HepG2 (cell line): ENCODE data around the gene PRR29. TPM values are rescaled to one million over a fixed set of nuclear protein-coding genes. Genes with fewer than 3 reads are reported as not detected.

Experiments used
- FLYWCH1 ChIP-seq: sonication (generic); formaldehyde crosslinking; IDR thresholded peaks from 2 replicates; pipeline ENCODE4 v1.8.1; 2023; ENCODE audit warnings: mild to moderate bottlenecking, missing genetic modification reagents
- HNRNPK ChIP-seq: fragments of 200-400 bp; formaldehyde crosslinking; IDR thresholded peaks from 2 replicates; pipeline ENCODE4 v1.6.1; 2018; ENCODE audit warnings: low read length, low read depth, moderate library complexity, mild to moderate bottlenecking; ENCODE audit not compliant: poor library complexity, severe bottlenecking
- KLF13 ChIP-seq: sonication (generic); formaldehyde crosslinking; IDR thresholded peaks from 2 replicates; pipeline ENCODE4 v1.4.0; 2020; ENCODE audit warnings: mild to moderate bottlenecking, missing genetic modification reagents
- MAZ ChIP-seq, 2 experiments: sonication (generic) in 1 of 2; formaldehyde crosslinking in 1 of 2; IDR thresholded peaks; 2 replicates each; pipeline versions ENCODE4 v1.5.0 to v1.6.1; 2012 to 2020; ENCODE audit warnings: low read depth in 2 of 2, mild to moderate bottlenecking in 2 of 2, borderline replicate concordance in 1 of 2, improper control_type of control experiment in 1 of 2, low read length in 1 of 2, missing genetic modification reagents in 1 of 2, moderate library complexity in 1 of 2
- RFX5 ChIP-seq: IDR thresholded peaks from 2 replicates; pipeline ENCODE4 v1.6.1; 2011; ENCODE audit warnings: low read depth, low read length, improper control_type of control experiment
- ZBTB44 ChIP-seq: sonication (generic); formaldehyde crosslinking; IDR thresholded peaks from 2 replicates; pipeline ENCODE4 v1.4.0; 2020; ENCODE audit warnings: missing genetic modification reagents
- ZNF589 ChIP-seq: sonication (generic); formaldehyde crosslinking; conservative IDR thresholded peaks from 2 replicates; pipeline ENCODE4 v1.8.0; 2022; ENCODE audit warnings: mild to moderate bottlenecking, moderate library complexity, missing genetic modification reagents
- ZNF747 ChIP-seq: sonication (generic); formaldehyde crosslinking; IDR thresholded peaks from 2 replicates; pipeline ENCODE4 v1.8.1; 2023; ENCODE audit warnings: missing genetic modification reagents, mild to moderate bottlenecking, borderline replicate concordance
- ZNF770 ChIP-seq: sonication (generic); formaldehyde crosslinking; IDR thresholded peaks from 2 replicates; pipeline ENCODE4 v1.5.0; 2020; ENCODE audit warnings: mild to moderate bottlenecking, missing genetic modification reagents
- ZNF891 ChIP-seq: sonication (generic); formaldehyde crosslinking; IDR thresholded peaks from 2 replicates; pipeline ENCODE4 v1.5.0; 2020; ENCODE audit warnings: mild to moderate bottlenecking, missing genetic modification reagents
- ZSCAN25 ChIP-seq: sonication (generic); formaldehyde crosslinking; IDR thresholded peaks from 2 replicates; pipeline ENCODE4 v1.8.0; 2022; ENCODE audit warnings: mild to moderate bottlenecking, missing genetic modification reagents
- polyA plus RNA-seq, 8 experiments: library from polyadenylated mRNA; depleted of rRNA in 3 of 8; stranded (reverse) in 7 of 8; unstranded in 1 of 8; fragments of >200 nt; fragmentation: Illumina TruSeq in 4 of 8; extraction: Trizol in 4 of 8; gene quantifications; 2 replicates each; pipeline versions ENCODE4 v1.2.1 to v1.2.3, GENCODE V29; 2011 to 2016; ENCODE audit warnings: low read depth in 4 of 8, missing spikeins in 1 of 8, mixed read lengths in 1 of 8; ENCODE audit not compliant: insufficient read depth in 1 of 8
- total RNA-seq, 5 experiments: library from RNA; depleted of rRNA; stranded (reverse); fragments of >200 nt; fragmentation: Illumina TruSeq; extraction: Trizol; gene quantifications; 2 replicates each; pipeline ENCODE4 v1.2.3, GENCODE V29; 2016; ENCODE audit warnings: low read depth in 1 of 5
- TF ChIP-seq, protein P1 (sequence below): sonication (generic); formaldehyde crosslinking; IDR thresholded peaks from 2 replicates; pipeline ENCODE4; 2020; ENCODE audit warnings: missing genetic modification reagents, mild to moderate bottlenecking, borderline replicate concordance
- TF ChIP-seq, protein P2 (sequence below): sonication (generic); formaldehyde crosslinking; IDR thresholded peaks from 2 replicates; pipeline ENCODE4 v1.4.0; 2020; ENCODE audit warnings: missing genetic modification reagents, borderline replicate concordance
- TF ChIP-seq, protein P3 (sequence below): IDR thresholded peaks from 2 replicates; pipeline ENCODE4 v1.6.1; 2018; ENCODE audit warnings: missing genetic modification reagents

PRR29 gene
- total and polyA plus RNA-seq, 2 of the 13 experiments (the other 11 are each of a cell fraction or from before 2014, with no cell fraction given) = 0.07 to 0.20 TPM

DNA sequence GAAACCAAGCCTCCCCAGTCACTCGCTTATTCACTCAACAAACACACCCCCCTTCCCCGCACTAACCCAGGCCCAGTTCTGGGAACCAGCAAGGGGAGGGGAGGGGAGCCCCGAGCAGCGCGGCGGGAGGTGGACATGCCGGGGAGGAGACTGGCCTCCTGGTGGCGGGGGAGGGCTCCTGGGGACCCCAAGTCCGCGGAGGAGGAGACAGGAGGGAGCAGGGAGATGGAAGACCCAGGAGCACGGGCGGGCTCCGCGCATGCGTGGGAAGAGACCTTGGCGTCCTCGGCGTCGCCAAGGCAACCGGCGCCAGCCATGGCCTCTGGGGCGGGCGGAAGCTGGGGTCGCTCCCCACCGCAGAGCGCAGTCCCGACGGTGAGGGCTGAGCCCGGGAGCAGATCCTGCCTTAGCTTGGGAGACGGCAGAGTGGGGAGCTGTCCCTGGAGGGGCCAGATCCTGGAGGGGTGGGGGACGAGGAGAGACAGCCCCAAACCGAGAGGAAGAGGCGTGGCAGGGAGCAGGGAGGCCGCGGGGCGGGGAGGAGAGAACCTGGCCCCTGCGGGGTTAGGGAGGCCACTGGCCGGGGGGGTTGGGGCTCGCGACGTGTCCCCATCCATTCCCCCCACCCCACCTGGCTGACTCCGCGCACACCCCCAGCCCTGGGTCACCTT is at the start of gene PRR29 (continued):
- TF ChIP-seq, protein P1, sequence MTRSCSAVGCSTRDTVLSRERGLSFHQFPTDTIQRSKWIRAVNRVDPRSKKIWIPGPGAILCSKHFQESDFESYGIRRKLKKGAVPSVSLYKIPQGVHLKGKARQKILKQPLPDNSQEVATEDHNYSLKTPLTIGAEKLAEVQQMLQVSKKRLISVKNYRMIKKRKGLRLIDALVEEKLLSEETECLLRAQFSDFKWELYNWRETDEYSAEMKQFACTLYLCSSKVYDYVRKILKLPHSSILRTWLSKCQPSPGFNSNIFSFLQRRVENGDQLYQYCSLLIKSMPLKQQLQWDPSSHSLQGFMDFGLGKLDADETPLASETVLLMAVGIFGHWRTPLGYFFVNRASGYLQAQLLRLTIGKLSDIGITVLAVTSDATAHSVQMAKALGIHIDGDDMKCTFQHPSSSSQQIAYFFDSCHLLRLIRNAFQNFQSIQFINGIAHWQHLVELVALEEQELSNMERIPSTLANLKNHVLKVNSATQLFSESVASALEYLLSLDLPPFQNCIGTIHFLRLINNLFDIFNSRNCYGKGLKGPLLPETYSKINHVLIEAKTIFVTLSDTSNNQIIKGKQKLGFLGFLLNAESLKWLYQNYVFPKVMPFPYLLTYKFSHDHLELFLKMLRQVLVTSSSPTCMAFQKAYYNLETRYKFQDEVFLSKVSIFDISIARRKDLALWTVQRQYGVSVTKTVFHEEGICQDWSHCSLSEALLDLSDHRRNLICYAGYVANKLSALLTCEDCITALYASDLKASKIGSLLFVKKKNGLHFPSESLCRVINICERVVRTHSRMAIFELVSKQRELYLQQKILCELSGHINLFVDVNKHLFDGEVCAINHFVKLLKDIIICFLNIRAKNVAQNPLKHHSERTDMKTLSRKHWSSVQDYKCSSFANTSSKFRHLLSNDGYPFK = 0 out of 2 replicates have a peak, but pooled peaks have one; percentile 48
- TF ChIP-seq, protein P2, sequence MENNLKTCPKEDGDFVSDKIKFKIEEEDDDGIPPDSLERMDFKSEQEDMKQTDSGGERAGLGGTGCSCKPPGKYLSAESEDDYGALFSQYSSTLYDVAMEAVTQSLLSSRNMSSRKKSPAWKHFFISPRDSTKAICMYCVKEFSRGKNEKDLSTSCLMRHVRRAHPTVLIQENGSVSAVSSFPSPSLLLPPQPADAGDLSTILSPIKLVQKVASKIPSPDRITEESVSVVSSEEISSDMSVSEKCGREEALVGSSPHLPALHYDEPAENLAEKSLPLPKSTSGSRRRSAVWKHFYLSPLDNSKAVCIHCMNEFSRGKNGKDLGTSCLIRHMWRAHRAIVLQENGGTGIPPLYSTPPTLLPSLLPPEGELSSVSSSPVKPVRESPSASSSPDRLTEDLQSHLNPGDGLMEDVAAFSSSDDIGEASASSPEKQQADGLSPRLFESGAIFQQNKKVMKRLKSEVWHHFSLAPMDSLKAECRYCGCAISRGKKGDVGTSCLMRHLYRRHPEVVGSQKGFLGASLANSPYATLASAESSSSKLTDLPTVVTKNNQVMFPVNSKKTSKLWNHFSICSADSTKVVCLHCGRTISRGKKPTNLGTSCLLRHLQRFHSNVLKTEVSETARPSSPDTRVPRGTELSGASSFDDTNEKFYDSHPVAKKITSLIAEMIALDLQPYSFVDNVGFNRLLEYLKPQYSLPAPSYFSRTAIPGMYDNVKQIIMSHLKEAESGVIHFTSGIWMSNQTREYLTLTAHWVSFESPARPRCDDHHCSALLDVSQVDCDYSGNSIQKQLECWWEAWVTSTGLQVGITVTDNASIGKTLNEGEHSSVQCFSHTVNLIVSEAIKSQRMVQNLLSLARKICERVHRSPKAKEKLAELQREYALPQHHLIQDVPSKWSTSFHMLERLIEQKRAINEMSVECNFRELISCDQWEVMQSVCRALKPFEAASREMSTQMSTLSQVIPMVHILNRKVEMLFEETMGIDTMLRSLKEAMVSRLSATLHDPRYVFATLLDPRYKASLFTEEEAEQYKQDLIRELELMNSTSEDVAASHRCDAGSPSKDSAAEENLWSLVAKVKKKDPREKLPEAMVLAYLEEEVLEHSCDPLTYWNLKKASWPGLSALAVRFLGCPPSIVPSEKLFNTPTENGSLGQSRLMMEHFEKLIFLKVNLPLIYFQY (CRISPR knock-in tag) = no peak
- TF ChIP-seq HNRNPK (no peak), MAZ (IDR thresholded peaks at IDR 0.05; ENCODE audit: borderline replicate concordance, low read depth, low read length) (no peak), MAZ (CRISPR knock-in tag; IDR thresholded peaks at IDR 0.05; ENCODE audit: low read depth) (peak; percentile 55), ZSCAN25 (peak; percentile 49; the same call in 1 of the 2 replicates), ZNF891 (CRISPR knock-in tag) (no peak), ZNF747 (CRISPR knock-in tag) (no peak), FLYWCH1 (CRISPR knock-in tag) (no peak), KLF13 (no peak; the same call in 1 of the 2 replicates), ZNF770 (CRISPR knock-in tag) (0 out of 2 replicates have a peak, but pooled peaks have one; percentile 35), ZNF589 (no peak), RFX5 (no peak), ZBTB44 (CRISPR knock-in tag) (no peak)
- TF ChIP-seq, protein P3, sequence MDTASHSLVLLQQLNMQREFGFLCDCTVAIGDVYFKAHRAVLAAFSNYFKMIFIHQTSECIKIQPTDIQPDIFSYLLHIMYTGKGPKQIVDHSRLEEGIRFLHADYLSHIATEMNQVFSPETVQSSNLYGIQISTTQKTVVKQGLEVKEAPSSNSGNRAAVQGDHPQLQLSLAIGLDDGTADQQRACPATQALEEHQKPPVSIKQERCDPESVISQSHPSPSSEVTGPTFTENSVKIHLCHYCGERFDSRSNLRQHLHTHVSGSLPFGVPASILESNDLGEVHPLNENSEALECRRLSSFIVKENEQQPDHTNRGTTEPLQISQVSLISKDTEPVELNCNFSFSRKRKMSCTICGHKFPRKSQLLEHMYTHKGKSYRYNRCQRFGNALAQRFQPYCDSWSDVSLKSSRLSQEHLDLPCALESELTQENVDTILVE (CRISPR knock-in tag) = no peak; the same call in 1 of the 2 replicates
